Measurements from ENCODE around the gene RFLNA. TPM values are rescaled to one million over a fixed set of nuclear protein-coding genes. Genes with fewer than 3 reads are reported as not detected.
A peak's percentile ranks its signal among the peaks of the same experiment; 100 is the strongest.

The RFLNA gene
- total and polyA plus RNA-seq, 5 donors: 0.22 to 0.82 (median 0.61) TPM

- no peaks in the 10 kb centered on the region for H3K27me3 ChIP-seq (ENCODE audit: control insufficient read depth, insufficient read depth)
- intact Hi-C loops (cut with DNase I): no loop called here
- DNase-seq (no peak), ATAC-seq (no peak)
- no peak overlapping the region for H3K4me3 ChIP-seq (ENCODE audit: low read length)
- H3K27ac ChIP-seq (ENCODE audit: low read length): no peak overlapping the region
- H3K4me1 ChIP-seq (ENCODE audit: control insufficient read depth, insufficient read depth, low read length): peaks cover 3% of the 10 kb centered on the region
- H3K9me3 ChIP-seq (ENCODE audit: control insufficient read depth, low read length): no peaks in the 10 kb centered on the region
- WGBS: 90% methylated on average over 15 of the region's 15 CpGs
Observed at GRCh38 chr12:124332058-124332672, 37.3 kb downstream of the RFLNA start.

GRCh38 chr12:124332900-124333299 is 38.0 kb downstream of the RFLNA start:
- peak in 1 of 3 donors; percentile 51 for DNase-seq
- Histone ChIP-seq H3K27ac (ENCODE audit: low read length) (no peak overlapping the region), H3K4me1 (ENCODE audit: control insufficient read depth, insufficient read depth, low read length) (peaks cover 3% of the 10 kb centered on the region), H3K9me3 (ENCODE audit: control insufficient read depth, low read length) (no peaks in the 10 kb centered on the region), H3K4me3 (ENCODE audit: low read length) (no peak overlapping the region), H3K27me3 (ENCODE audit: control insufficient read depth, insufficient read depth) (no peaks in the 10 kb centered on the region)
- intact Hi-C loops (cut with DNase I): no loop called here
- WGBS: 89% methylated on average over 12 of the region's 12 CpGs
- ATAC-seq: no peak

- ATAC-seq: no peak
- Histone ChIP-seq H3K27ac (ENCODE audit: low read length) (no peak overlapping the region), H3K4me1 (ENCODE audit: control insufficient read depth, insufficient read depth, low read length) (no peaks in the 10 kb centered on the region), H3K9me3 (ENCODE audit: control insufficient read depth, low read length) (no peaks in the 10 kb centered on the region), H3K4me3 (ENCODE audit: low read length) (no peak overlapping the region), H3K27me3 (ENCODE audit: control insufficient read depth, insufficient read depth) (no peaks in the 10 kb centered on the region)
- WGBS: 86% methylated on average over 20 of the region's 20 CpGs
- intact Hi-C loops (cut with DNase I): no loop called here
- DNase-seq: peak in 1 of 3 donors; percentile 54
Observed at GRCh38 chr12:124333724-124334123, 38.8 kb downstream of the RFLNA start.

- ATAC-seq: peak in 1 of 2 donors; percentile 13
- no peaks in the 10 kb centered on the region for H3K4me1 ChIP-seq (ENCODE audit: control insufficient read depth, insufficient read depth, low read length)
- WGBS: 92% methylated on average over 16 of the region's 16 CpGs
Observed at GRCh38 chr12:124334266-124334665, 39.4 kb downstream of the RFLNA start.

GRCh38 chr12:124334976-124335375 is 40.1 kb downstream of the RFLNA start:
- ATAC-seq: no peak
- 87% methylated on average over 14 of the region's 14 CpGs for WGBS
- Histone ChIP-seq H3K4me1 (ENCODE audit: control insufficient read depth, insufficient read depth, low read length) (no peaks in the 10 kb centered on the region), H3K4me3 (ENCODE audit: low read length) (no peak overlapping the region), H3K27ac (ENCODE audit: low read length) (no peak overlapping the region), H3K9me3 (ENCODE audit: control insufficient read depth, low read length) (no peaks in the 10 kb centered on the region), H3K27me3 (ENCODE audit: control insufficient read depth, insufficient read depth) (no peaks in the 10 kb centered on the region)
- DNase-seq: peak in 1 of 3 donors; percentile 64
- intact Hi-C loops (cut with DNase I): no loop called here

More at GRCh38 chr12:124334266-124334665, 39.4 kb downstream of the RFLNA start:
- H3K27me3 ChIP-seq (ENCODE audit: control insufficient read depth, insufficient read depth): no peaks in the 10 kb centered on the region
- H3K4me3 ChIP-seq (ENCODE audit: low read length): no peak overlapping the region
- no peak overlapping the region for H3K27ac ChIP-seq (ENCODE audit: low read length)
- intact Hi-C loops (cut with DNase I): no loop called here
- DNase-seq: peak in 1 of 3 donors; percentile 49
- H3K9me3 ChIP-seq (ENCODE audit: control insufficient read depth, low read length): no peaks in the 10 kb centered on the region

GRCh38 chr12:124335426-124336183 is 40.7 kb downstream of the RFLNA start:
- Histone ChIP-seq H3K4me1 (ENCODE audit: control insufficient read depth, insufficient read depth, low read length) (no peaks in the 10 kb centered on the region), H3K4me3 (ENCODE audit: low read length) (no peak overlapping the region), H3K9me3 (ENCODE audit: control insufficient read depth, low read length) (no peaks in the 10 kb centered on the region), H3K27me3 (ENCODE audit: control insufficient read depth, insufficient read depth) (no peaks in the 10 kb centered on the region), H3K27ac (ENCODE audit: low read length) (no peak overlapping the region)
- WGBS: 85% methylated on average over 21 of the region's 21 CpGs
- ATAC-seq: no peak
- peak in 2 of 3 donors; percentile 46 to 58 for DNase-seq
- intact Hi-C loops (cut with DNase I): no loop called here

GRCh38 chr12:124336184-124336437 is 41.2 kb downstream of the RFLNA start:
- 95% methylated on average over 12 of the region's 12 CpGs for WGBS
- DNase-seq: peak in 1 of 3 donors; percentile 45
- no peak for ATAC-seq

GRCh38 chr12:124336742-124337520 is 42.0 kb downstream of the RFLNA start:
- H3K27me3 ChIP-seq (ENCODE audit: control insufficient read depth, insufficient read depth): no peaks in the 10 kb centered on the region
- DNase-seq: peak in 1 of 3 donors; percentile 64
- 94% methylated on average over 40 of the region's 40 CpGs for WGBS
- intact Hi-C loops (cut with DNase I): no loop called here
- no peaks in the 10 kb centered on the region for H3K4me1 ChIP-seq (ENCODE audit: control insufficient read depth, insufficient read depth, low read length)
- no peaks in the 10 kb centered on the region for H3K9me3 ChIP-seq (ENCODE audit: control insufficient read depth, low read length)
- no peak overlapping the region for H3K4me3 ChIP-seq (ENCODE audit: low read length)
- no peak for ATAC-seq
- no peak overlapping the region for H3K27ac ChIP-seq (ENCODE audit: low read length)

More at GRCh38 chr12:124336184-124336437, 41.2 kb downstream of the RFLNA start:
- intact Hi-C loops (cut with DNase I): no loop called here
- H3K27ac ChIP-seq (ENCODE audit: low read length): no peak overlapping the region
- H3K27me3 ChIP-seq (ENCODE audit: control insufficient read depth, insufficient read depth): no peaks in the 10 kb centered on the region
- H3K4me3 ChIP-seq (ENCODE audit: low read length): no peak overlapping the region
- no peaks in the 10 kb centered on the region for H3K4me1 ChIP-seq (ENCODE audit: control insufficient read depth, insufficient read depth, low read length)
- no peaks in the 10 kb centered on the region for H3K9me3 ChIP-seq (ENCODE audit: control insufficient read depth, low read length)

GRCh38 chr12:124337622-124338021 is 42.7 kb downstream of the RFLNA start:
- DNase-seq (peak in 1 of 3 donors; percentile 9), ATAC-seq (no peak)
- Histone ChIP-seq H3K9me3 (ENCODE audit: control insufficient read depth, low read length) (no peaks in the 10 kb centered on the region), H3K4me1 (ENCODE audit: control insufficient read depth, insufficient read depth, low read length) (no peaks in the 10 kb centered on the region), H3K27me3 (ENCODE audit: control insufficient read depth, insufficient read depth) (no peaks in the 10 kb centered on the region), H3K27ac (ENCODE audit: low read length) (no peak overlapping the region), H3K4me3 (ENCODE audit: low read length) (no peak overlapping the region)
- 87% methylated on average over 14 of the region's 14 CpGs for WGBS
- intact Hi-C loops (cut with DNase I): no loop called here

- no peaks in the 10 kb centered on the region for H3K27me3 ChIP-seq (ENCODE audit: control insufficient read depth, insufficient read depth)
- no peaks in the 10 kb centered on the region for H3K4me1 ChIP-seq (ENCODE audit: control insufficient read depth, insufficient read depth, low read length)
- intact Hi-C loops (cut with DNase I): no loop called here
- 81% methylated on average over 6 of the region's 6 CpGs for WGBS
- DNase-seq (peak in 1 of 3 donors; percentile 30), ATAC-seq (no peak)
- no peaks in the 10 kb centered on the region for H3K9me3 ChIP-seq (ENCODE audit: control insufficient read depth, low read length)
- H3K27ac ChIP-seq (ENCODE audit: low read length): no peak overlapping the region
- H3K4me3 ChIP-seq (ENCODE audit: low read length): no peak overlapping the region
Observed at GRCh38 chr12:124338448-124338847, 43.6 kb downstream of the RFLNA start.

All from right cardiac atrium (tissue), 5 donors.